ENCODE results near the gene NLRC3.

The NLRC3 gene

DNA sequence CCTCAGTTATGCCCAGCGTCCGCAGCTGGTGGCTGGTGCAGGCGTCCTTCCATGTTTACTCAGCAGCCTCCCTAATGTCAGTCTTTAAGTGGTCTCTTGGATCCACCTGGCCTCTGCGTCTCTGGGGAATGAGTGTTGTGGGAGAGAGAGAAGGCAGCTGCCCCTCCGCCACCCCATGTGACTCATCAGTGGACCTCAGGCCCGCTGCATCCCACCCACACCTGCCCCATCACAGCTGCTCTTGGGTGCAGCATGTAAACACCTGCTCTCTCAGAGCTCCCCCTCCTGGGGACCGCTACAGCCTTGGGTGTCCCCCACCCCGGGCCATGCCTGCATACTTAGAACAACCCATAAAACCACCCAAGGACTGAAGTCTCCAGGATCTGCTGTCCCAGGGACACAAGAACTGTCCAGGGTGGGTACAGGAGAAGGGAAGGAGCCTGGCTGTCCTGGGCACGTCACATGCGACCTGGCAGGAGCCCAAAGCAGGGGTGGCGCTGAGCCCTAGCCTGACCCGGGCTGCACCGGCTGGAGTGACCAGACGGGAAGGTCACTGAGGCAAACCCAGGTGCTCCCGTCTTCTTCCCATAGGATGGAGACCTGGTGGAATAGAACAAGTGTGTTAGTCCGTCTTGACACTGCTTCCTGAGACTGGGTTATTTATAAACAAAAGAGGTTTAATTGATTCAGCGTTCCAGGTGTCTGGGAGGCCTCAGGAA, 86.1 kb downstream of the NLRC3 start:
- no peak for DNase-seq (ENCODE audit: low read depth)
- TF ChIP-seq, protein P1, sequence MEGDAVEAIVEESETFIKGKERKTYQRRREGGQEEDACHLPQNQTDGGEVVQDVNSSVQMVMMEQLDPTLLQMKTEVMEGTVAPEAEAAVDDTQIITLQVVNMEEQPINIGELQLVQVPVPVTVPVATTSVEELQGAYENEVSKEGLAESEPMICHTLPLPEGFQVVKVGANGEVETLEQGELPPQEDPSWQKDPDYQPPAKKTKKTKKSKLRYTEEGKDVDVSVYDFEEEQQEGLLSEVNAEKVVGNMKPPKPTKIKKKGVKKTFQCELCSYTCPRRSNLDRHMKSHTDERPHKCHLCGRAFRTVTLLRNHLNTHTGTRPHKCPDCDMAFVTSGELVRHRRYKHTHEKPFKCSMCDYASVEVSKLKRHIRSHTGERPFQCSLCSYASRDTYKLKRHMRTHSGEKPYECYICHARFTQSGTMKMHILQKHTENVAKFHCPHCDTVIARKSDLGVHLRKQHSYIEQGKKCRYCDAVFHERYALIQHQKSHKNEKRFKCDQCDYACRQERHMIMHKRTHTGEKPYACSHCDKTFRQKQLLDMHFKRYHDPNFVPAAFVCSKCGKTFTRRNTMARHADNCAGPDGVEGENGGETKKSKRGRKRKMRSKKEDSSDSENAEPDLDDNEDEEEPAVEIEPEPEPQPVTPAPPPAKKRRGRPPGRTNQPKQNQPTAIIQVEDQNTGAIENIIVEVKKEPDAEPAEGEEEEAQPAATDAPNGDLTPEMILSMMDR (IDR thresholded peaks at IDR 0.05; ENCODE audit: insufficient read depth, low read depth, low read length, missing control alignments), result no peak

More for the DNA sequence above, 86.1 kb downstream of the NLRC3 start:
- no peak overlapping the region for H3K4me3 ChIP-seq (ENCODE audit: low read length)
